HG03066 (cell line): ENCODE data around the gene MCAT.
"Not testable (repeated sequence)": the region's sequence is repeated elsewhere in the genome, so short reads cannot be mapped to it uniquely, and the experiment has no call there.

Experiments
- ATAC-seq: cut with Tn5 transposase; IDR thresholded peaks from one replicate; pipeline ENCODE4 v1.9.1; 2021; ENCODE audit warnings: low read depth; ENCODE audit not compliant: unreplicated experiment

MCAT gene

GRCh38 chr22:43128928-43129424 is 14.2 kb downstream of the MCAT start:
- no peak for ATAC-seq

- ATAC-seq: no peak
These were observed 15.1 kb downstream of the MCAT start for GRCh38 chr22:43128116-43128515.

DNA sequence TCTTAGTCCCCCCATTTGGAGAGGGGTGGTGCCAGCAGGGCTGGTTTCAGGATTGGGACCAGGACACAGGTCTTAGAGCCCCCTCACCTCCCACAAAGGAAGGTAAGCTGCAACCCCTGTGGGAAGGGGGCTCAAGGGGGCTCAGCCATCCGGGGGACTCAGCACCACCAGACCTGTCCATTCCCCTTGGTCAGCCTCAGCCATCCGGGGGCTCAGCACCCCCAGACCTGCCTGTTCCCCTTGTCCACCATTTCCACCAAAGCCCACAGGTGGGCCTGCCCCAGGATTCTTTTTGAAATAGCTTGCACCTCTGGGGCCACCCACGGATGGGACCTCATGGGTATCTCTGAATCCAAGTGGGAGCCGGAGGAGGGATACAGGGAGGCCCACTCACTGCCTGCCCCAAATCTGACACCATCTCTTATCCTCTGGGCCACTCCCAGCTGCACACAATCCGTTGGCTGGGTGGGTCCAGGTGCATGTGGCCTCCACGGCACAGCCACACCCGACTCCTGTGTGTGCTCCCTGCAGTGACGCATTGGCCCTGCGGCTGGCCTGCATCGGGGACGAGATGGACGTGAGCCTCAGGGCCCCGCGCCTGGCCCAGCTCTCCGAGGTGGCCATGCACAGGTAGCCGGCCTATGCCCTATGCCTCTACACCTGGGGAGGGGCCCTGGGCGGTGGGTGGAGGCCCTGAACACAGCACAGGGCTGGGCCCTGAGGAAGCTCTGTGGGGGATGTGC is 15.9 kb downstream of the MCAT start:
- no peak for ATAC-seq

DNA sequence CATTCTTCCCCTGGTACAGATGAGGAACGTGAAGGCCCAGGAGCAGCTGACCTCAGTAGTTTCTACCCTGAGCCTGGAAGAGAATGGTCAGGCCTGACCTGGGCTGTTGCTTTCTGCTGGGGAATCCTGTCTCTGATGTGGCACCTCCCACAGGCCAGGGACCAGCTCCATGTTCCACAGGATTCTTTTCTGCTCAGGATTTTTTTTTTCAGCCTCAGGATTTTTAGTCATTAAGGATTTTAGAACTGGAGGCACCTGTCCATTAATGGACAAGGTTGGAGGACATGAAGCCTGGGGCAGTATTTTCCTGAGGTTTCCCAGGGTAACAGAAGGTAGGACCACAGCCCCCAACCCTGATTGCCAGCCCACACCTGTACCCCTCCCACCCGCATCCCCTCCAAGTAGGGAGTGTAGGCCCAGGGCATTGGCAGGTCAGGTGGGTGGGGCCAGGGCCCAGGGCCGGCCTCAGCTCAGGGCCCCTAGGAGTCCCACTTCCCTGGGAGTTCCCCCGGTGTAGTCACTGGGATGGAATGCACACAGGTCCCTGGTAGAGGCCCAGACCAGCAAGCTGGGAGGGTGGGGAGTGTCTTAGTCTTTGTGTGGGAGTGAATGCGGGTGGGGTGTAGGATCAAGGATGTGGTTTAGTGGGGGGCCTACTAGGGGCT is 16.6 kb downstream of the MCAT start:
- no peak for ATAC-seq

GRCh38 chr22:43118953-43119458 is 24.2 kb downstream of the MCAT start:
- peak; percentile 51 for ATAC-seq

DNA sequence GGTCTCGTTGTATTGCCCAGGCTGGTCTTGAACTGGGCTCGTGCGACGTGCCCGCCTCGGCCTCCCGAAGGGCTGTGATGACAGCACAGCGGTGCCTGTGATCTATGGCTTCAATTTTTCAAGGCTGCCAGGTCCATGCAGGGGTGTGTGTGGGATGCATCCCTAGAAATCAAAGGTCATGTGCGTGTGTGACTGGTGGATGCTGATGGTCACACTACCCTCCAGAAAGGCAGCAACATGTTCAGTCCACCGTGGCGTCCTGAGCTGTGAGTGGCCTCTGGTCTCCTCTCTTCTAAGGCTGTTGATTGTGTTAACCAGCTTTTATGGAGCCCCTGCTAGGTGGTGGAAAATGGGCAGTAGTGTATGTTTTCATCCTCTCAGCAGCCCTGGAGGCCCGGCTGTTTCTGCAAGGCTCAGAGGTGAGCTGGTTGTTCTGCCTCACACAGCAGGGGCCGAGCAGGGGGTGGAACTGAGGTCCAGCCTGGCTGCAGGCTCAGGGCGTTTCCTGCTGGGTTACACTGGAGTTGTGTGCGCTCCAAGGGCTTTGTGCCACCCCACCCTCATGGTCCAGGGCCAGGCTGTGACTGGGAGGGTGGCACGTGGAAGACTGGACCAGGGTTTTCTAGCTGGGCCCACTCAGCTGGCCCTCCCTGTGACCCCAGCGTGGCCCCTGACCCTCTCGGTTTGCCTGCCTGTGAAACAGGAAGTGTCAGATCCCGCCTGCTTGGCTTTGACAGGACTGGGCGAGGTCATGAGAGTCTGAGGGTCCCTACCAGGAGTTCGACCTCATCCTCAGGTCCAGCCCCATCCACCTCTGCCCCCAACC is 25.0 kb downstream of the MCAT start:
- no peak for ATAC-seq

GRCh38 chr22:43116932-43117331 is 26.3 kb downstream of the MCAT start:
- ATAC-seq: no peak

DNA sequence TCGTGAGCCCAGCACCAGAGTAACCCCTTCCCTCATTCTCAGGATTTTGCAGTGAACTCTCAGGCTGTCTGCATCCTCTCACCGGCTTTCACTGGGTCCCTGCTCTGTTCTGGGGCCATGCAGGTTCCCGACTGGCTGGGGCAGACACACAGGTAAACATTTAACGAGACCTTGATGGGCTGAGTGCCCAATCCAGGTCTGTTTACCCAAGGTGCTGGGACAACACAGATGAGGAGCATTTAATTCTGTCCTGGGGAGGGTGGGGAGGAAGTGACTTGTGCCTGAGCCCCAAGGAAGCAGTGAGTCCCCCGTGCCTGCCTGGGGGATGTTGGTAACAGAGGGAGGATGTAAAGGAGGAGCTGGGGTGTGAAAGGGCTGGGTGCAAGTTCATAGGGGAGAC is 28.2 kb downstream of the MCAT start:
- no peak for ATAC-seq

- no peak for ATAC-seq
These were observed 29.5 kb downstream of the MCAT start for GRCh38 chr22:43113526-43114251.

DNA sequence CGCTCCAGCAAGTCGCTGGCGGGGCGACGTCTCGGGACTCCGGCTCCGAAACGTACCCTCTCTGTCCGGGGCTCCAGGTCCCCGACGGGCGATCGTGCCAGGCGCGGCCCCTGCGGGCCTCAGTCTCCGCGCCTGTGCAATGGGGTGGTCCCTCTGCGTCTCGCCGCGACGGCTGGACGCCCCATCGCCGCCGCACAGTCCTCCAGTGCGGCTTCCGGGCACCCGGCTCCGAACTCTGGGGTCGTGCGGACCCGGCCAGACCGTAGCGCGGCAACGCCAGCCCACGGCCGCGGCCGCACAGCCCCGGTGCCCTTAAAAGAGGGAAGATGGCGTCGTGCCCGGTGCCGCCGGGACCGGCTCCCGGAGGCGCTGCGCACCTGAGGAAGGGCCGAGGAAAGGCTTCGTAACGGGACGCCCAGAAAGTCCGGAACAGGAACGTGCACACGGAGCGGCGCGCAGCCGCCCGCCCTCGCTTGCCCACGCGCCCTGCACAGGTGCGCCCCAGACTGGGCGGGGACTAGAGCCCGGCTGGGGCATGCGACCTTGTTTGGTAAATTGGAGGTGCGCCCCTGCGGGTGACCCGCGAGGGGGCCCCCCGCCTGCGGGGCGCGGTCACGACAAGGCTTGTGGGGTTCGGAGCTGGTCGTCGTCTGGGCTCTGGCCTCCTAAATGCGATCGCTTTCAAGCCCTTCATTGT is 32.1 kb downstream of the MCAT start:
- ATAC-seq: no peak

- ATAC-seq: no peak
These were observed 32.7 kb downstream of the MCAT start, which contains the start of gene BIK for GRCh38 chr22:43110444-43110926. Gene BIK (plus strand): TSS chr22:43110750. CDS start chr22:43124023, 13,273 bp downstream.

GRCh38 chr22:43109921-43110443 is 33.2 kb downstream of the MCAT start:
- no peak for ATAC-seq

DNA sequence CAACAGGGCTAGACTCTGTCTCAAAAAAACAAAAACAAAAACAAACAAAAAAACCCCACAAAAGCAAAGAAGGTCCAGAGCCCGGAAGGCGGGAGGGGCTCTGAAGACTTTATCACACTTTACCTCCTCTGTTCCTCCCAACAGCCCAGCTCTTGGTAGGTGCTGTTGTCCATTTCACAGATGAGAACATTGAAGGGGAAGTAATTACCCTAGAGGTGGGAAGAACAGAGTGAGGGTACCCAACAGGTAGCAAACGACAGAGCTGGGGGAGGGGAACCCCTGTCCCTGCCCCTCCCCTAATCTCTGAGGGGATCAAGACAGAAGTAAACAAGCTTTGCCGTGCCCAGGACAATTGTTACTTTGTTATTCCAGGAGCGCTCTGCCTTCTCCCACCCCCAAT is 33.7 kb downstream of the MCAT start:
- ATAC-seq: no peak

DNA sequence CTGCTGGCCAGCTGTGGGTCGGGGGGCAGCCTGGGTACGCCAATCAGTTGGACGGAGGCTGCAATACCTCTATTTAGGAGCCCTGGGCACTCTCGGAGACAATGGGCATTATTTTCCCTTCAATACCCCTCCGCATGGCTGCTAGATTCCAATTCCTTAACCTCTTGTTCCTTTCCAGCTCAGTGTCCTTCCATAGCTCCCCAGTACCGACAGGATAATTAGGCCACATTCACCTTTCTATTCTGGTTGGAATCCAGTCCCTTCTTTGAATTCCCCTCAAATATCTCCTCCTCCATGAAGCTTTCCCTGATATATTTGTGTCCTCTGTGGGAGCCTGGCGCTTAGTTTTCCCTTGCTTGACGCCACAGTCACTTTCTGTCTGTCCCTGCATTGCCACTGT is 36.9 kb downstream of the MCAT start:
- ATAC-seq: no peak

DNA sequence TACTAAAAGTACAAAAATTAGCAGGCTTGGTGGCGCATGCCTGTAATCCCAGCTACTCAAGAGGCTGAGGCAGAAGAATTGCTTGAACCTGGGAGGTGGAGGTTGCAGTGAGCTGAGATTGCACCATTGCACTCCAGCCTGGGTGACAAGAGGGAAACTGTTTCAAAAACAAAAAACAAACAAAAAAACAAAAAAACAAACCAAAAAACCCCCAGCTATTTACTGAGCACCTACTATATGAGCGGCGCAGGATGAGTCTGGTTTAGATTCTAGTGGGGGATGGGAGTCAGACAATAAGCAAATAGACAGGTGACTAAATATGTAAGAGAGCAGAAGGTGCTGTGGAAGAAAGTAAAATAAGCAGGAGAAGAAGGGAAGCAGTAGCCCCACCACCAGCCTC is 38.2 kb downstream of the MCAT start:
- not testable (repeated sequence) for ATAC-seq

DNA sequence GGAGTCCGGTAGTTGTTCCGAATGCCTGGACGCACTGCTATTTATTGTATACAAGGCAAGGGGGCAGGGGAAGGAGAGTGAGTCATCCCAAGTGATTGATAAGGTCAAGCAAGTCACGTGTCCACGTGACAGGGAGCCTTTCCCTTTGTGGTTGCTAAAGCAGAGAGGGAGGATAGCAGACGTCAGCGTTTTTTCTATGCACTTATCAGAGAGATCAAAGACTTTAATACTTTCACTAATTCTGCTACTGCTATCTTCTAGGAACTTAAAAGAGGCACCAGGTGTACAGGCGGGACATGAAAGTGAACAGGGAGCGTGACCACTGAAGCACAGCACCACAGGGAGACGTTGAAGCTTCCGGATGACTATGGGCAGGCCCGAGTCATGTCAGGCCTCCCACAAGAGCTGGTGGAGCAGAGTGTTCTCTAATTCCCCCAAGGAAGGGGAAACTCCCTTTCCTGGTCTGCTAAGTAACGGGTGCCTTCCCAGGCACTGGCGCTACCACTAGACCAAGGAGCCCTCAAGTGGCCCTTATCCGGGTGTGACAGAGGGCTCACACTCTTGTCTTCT is 39.1 kb downstream of the MCAT start:
- ATAC-seq: not testable (repeated sequence)

DNA sequence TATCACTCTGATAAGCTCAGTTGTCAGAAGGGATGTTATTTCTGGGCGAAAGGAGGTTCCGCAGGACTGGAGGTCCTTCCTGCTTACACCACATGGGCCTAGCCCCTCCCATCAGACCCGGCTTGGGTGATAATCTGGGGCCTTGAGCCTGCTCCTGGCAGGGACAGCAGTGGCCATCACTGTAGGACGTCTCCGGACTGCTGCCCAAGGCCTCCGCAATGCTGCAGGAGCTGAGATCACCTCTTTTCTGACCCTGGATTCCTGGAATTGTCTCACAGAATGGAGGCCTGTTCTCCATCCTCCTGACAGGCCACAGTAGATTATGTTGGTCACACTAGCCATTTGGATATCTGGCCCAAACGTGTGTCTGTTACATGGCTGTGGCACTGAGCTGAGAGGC is 41.9 kb downstream of the MCAT start:
- no peak for ATAC-seq

- ATAC-seq: no peak
These were observed 43.0 kb downstream of the MCAT start for GRCh38 chr22:43100225-43100624.

DNA sequence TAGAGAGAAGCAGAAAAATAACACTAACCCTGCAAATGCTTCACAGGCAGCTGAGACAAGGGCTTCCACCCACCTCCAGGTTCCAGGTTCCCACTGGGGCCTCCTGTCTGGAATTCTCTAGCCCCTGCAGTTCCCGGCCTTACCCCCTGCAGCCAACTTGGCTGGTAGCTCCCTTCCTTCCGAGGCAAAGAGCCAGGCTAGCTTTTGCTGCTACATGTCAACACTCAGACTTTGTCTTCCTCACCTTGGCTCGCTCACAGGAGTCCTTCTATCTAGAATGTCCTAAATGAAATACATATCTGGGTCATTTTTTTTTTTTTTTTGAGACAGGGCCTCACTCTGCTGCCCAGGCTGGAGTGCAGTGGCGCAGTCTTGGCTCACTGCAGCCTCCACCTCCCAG is 44.1 kb downstream of the MCAT start:
- no peak for ATAC-seq
